ENCODE results near the gene DNM1L.

DNA sequence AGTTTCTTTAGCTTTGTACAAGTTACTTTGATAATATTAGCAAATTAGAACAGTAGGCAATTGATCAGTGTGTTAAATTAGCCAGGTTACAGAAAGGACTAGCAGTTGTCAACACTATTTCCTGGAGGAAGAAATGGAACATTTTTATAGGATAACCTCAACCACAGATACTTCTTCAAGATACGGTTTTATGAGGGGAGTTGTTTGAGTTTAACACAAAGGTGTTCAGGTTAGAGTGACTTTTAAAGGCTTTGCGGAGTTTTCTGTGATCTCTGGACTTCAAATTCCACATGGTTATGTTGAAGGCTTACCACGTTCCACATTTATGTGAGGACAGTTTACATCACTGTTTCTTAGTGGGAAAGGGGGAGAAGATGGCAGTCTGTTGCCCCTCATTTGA is 57.3 kb downstream of the DNM1L start:
- no peak for TF ChIP-seq POLR2A (IDR thresholded peaks at IDR 0.05)
- TF ChIP-seq, protein P1, sequence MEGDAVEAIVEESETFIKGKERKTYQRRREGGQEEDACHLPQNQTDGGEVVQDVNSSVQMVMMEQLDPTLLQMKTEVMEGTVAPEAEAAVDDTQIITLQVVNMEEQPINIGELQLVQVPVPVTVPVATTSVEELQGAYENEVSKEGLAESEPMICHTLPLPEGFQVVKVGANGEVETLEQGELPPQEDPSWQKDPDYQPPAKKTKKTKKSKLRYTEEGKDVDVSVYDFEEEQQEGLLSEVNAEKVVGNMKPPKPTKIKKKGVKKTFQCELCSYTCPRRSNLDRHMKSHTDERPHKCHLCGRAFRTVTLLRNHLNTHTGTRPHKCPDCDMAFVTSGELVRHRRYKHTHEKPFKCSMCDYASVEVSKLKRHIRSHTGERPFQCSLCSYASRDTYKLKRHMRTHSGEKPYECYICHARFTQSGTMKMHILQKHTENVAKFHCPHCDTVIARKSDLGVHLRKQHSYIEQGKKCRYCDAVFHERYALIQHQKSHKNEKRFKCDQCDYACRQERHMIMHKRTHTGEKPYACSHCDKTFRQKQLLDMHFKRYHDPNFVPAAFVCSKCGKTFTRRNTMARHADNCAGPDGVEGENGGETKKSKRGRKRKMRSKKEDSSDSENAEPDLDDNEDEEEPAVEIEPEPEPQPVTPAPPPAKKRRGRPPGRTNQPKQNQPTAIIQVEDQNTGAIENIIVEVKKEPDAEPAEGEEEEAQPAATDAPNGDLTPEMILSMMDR (IDR thresholded peaks at IDR 0.05) = no peak

All from lower leg skin (tissue), 3 donors.